CD4-positive, alpha-beta T cell treated with Interleukin-6 for 4 hours (primary cell): ENCODE measurements around the gene ANKLE2.

Source experiments
- DNase-seq: peaks from one replicate; pipeline ENCODE4 v3.0.0-alpha.2; 2020; ENCODE audit warnings: mixed read lengths

ANKLE2 gene

DNA sequence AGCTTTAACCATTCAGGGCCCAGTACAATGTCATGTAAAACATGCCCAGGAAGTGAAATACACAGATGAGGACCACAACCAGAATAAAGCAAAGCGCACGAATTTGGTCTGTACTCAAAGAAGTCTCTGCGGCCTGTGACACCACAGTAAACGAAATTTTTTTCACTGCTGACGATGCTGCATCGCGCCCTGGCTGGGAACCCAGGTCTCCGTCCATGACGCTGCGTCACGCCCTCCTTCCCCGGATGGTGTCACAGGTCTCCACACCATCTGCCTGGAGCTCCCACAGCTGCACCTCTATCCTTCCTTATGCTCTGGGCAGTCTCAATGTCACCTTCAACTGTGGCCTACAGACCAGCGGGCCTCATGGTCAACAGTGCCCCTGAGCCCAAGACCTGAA, 17.8 kb downstream of the ANKLE2 start:
- DNase-seq: no peak

DNA sequence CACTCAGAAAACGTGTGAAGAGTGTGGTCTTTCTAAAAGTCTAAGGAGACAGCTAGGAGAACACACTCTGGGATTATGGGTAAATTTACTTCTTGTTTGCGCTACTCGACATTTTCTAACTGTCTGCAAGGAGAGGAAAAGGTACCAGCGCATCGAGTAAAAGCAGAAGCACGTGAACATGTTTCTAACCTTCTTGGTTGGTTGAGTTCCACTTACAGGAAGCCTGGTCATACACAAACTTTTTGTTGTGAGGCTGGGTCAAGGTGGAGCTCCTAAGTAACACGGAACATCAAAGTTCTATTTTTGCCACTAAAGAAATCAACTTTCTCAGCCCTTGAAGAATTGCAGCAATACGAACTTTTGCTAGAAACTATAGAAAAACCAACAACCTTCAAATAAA, 20.0 kb downstream of the ANKLE2 start:
- DNase-seq: no peak

DNA sequence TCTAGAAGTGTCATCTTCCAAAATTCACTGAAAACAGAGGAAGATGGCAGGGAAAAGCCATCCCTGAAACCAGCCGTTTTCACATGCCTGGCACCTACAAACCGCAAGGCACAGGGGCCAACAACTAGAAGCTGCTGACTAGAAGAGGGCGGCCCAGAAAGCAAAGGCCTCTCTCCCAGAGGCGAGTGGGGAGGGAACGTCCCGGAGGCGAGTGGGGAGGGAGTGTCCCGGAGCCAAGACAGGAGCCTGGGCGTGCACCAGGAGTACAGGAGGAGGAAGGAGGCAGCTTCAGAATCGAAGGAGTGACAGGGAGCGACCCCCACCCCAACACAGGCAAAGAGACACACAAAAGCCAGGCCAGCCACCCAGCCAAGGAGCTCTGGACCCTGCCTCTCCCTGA, 21.0 kb downstream of the ANKLE2 start:
- DNase-seq: no peak

DNA sequence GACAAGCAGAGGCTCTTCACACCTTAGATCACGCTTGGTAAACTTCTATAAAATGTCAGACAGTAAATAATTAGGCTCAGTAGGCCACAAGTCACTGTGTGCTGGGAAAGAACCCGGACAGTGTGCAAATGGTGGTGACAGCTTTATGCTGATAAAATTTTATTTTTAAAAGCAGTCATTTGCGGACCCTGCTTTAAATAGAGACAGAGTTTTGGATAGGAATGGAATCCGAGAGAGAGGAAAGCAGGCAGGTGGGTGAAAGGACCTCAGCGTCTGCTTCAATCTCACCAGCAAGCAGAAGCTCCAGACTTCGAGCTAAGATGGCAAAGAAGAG, 21.4 kb downstream of the ANKLE2 start:
- DNase-seq: no peak

DNA sequence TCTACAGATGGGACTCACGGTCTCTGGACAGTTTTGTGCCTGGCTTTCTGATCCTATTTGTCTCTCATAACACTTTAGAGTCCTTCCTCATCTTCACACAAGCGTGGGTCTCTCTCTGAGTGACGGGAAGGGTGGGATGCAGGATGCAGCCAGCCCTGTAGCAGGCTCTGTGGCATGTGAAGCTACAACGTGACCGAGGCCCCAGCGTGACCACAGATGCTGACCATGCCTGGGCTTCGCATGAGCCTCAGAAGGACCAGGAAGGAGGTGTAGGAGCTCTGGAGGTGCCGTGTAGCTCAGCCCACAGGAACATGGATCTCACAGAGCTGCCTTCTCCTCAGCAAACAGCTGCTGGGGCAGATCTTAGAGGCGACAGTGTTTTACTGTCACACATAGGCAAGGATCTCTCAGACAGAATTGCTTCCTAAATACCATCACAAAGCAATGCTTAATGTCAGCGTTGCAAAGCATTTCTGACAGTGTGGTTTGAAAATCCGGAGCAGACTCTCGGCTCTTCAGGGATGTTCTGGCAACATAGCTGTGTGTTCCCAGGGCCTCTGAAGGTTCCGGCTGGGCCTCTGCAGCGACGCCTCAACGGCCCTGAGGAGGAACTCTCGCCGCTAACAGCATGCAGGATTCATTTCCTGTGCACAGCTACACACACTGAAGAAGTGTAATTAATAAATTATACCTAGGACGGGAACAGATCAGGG, 21.9 kb downstream of the ANKLE2 start:
- no peak for DNase-seq

DNA sequence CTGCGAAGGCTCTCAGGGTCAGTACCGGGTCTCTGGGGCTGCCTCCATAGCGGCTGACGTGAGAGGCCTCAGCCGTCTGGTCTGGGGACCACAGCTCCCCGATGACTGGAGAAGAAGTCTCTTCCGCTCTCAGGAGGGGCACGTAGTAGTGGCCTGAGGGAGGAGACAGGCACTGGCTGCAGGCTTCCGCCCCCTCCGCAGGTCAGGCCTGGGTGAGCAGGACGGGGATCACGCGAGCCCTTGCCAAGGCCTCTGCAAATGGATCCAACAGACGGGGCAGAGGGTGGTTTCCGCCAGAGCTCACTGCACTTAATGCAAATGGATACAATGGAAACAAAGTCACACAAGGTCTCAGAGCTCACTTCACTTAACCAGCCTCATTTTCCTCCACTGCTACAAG, 24.7 kb downstream of the ANKLE2 start:
- DNase-seq: no peak

DNA sequence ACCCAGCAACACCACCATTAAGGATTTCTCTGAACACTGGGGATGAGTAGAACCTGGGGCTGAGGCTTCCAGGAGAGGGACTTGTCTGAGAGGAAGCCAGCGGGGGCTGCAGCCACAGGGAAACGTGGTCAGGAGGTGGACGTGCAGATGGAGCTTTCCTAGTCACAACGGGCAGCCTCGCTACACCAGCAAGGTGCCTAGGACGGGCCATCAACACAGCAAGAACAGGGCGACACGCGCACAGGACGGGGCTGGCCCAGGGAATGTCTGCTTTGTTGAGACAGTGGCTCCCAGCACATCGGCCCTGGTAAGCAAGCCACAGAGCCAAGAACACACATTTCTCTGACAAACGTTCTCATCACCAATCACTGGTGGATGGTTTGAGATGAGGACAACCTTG, 25.3 kb downstream of the ANKLE2 start:
- DNase-seq: no peak

DNA sequence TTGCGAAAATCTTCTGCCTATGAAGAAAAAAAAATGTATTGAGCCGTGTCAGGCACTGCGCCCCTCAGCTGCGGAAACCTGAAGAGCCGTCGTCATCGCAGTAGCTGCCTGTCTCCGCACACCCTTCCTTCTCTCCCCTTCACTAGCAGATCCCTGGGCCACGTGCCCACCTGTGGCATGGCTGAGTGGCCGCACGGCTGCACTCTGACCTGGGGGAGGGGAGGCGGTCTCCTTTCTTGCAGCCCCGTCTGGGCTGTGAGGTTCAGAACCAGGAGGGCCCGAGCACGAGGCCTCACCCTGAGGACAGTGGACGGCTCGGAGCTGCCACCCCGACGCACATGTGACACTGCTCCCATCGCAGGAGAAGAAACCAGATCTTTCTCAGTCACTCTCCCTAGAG, 26.1 kb downstream of the ANKLE2 start:
- no peak for DNase-seq

DNA sequence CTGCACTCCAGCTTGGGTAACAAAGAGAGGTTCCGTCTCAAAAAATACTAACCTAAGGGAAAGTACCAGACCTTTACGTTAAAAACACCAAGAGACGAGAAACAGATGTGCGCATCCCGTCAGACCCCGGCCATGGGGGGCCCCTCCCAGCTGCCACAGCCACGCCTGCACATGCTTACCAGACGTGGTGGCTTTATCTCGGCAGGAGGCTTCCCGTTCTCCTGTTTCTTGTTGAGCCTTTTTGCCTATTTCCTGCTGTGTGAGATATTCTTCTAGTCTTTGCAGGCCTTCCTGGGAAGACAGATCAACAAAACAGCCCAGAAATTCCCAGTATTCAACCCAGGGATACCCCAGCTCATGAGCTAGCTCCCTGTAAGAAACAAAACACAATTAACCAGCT, 27.4 kb downstream of the ANKLE2 start:
- no peak for DNase-seq

DNA sequence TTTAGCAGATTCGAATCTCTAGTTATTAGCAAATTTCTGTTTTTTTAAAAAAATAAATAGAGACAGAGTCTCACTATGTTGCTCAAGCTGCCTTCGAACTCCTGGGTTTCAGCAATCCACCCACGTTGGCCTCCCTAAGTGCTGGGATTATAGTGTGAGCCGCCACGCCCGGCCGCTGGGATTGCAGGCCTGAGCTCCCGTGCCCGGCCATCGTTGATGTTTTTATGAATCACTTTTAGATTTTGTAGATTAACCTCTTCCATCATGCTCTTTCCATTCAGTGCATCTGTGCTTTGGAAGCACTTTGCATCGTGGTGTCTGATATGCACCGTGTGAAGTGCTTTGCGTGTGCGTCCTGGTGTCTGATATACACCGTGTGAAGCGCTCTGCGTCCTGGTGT, 30.1 kb downstream of the ANKLE2 start:
- no peak for DNase-seq

DNA sequence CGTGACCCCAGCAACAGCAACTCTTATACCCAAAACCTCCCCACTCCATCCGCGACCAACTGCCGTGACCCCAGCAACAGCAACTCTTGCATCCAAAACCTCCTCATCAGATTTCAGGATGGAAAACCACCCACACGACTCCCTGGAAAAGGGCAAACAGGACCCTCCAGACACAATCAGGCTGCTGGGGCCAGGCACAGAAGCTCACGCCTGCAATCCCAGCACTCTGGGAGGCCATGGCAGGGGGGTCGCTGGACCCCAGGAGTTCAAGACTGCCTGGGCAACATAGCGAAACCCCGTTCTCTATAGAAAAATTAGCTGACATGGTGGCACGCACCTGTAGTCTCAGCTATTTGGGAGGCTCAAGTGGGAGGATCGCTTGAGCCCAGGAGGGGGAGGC, 31.3 kb downstream of the ANKLE2 start:
- no peak for DNase-seq

DNA sequence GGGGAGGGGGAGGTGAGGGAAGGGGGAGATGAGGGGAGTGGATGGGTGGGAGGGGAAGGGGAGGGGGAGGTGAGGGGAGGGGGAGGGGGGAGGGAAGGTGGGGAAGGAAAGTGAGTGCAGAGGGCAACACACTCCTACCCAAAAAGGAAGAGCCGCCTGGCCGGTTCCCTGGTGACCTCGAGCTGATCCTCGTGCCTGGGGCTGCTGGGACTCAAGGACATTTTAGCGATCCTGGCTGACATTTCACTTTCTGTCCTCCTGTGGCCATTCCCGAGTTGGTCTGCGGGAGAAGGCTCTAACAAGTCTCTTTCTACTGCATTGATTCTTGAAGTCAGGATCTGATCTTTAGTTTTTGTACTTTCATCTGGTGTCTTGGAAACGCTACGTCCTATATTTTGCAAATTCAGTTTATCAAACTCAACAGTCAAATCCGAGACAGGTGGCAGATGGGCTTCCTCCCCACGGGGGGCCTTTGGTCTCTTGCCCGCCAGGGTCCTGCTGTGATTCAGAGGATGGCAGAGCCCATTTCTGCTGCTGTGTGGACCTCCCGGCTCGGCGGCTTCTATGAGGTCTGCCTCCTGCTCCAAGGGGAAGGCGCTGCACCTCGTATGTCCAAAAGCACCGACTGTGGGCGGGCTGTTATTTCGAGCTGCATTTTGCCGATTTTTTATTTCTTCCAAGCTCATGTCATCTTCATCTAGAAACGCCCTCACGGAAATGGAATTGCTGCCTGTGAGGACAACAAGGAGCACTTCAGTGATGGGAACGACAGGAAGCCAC, 31.9 kb downstream of the ANKLE2 start:
- DNase-seq: no peak

DNA sequence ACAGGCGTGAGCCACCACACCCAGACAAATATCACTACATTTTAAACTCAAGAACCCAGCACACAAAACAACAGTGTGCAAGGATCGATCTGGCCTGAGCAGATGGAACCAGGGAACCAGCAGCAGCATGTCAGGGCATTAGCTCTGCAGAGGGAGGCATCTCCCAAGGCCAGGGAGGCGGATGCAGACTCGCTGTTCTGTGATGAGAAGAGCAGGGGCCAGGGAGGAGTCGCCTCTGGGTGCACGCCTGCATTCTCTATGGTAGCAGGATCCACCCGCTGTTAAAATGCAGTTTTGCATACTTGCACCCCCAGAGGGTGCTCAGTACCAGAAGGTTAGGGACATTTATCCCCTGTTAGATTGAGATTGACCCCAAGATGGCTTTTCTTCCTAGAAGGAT, 33.1 kb downstream of the ANKLE2 start:
- no peak for DNase-seq

DNA sequence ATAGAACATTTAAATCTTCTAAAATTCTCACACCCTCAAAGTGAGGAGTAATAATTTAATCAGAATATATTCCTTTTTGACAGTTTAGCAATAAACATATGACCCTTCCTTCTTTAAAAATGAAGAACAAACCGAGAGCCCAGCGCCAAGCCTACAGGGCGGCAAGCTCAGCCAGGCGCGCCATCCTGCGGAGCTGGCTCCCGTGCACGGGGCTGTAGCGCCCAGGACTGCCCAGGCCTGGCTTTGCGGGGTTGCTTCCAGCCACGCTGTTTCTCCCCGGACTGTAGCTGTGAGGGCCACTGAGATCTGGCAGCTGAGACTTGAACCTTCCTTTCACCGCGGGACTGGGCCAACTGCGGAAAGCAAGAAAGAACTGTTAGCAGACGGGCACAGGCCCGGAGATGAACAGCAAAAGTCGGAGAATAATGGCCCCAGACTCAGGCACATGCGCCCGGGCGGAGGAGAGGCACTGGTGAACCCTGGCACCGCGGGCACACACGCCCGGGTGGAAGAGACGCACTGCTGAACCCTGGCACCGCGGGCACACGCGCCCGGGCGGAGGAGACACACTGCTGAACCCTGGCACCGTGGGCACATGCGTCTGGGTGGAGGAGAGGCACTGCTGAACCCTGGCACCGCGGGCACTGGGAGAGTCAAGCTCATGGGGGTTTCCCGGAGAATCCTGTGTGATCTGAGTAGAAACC, 34.4 kb downstream of the ANKLE2 start:
- DNase-seq: no peak

DNA sequence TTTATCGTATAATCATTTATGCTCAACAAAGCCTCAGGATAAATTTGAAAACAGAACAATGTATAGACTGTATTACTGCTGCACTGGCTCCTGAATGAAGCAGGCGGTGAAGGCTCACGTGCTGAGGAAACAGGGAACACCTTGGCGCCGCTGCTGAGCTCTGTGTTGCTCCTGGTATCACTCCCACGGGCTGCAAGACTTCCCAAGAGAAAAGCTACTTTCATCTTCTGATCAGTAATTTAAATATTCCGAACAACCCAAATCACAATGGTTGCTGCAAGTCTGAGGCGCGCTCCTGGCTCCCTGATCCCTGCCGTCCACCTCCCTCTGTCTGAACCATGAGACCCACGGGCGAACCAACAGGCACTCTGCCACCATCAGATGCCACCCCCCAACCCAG, 35.2 kb downstream of the ANKLE2 start:
- DNase-seq: no peak

DNA sequence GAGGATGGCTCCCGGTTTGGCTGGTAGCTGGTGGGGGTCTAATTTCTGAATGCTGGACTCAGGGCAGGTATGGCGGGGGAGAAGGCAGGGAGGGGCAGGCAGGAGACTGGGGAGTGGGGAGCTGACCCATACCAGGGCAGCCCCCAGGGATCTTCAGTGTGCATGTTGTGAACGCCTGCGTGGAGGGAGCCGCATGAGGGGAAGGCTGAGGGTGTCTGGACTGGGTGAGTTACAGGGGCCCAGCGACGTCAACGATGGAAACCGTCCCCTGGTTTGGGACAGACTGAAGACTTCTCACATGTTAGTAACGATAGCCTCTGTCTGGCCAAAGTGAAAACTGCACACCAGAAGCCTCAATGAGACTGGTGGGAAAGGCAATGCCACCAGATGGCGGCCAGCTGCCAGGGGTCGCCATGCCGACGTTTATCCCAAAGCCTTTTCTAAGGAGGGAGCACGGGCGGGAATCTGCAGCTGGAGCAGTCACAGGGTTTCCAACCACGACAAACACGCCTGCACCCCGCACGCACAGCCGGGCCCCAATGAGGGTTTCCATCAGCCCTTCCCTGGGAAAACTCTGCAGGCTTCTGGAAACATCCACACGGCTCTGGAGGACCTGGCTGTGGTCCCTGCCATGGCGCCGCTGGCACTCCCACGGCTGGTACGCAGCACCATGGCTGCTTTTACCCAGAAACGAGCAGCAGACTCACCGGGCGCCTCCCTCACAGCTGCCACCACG, 37.0 kb downstream of the ANKLE2 start:
- no peak for DNase-seq

DNA sequence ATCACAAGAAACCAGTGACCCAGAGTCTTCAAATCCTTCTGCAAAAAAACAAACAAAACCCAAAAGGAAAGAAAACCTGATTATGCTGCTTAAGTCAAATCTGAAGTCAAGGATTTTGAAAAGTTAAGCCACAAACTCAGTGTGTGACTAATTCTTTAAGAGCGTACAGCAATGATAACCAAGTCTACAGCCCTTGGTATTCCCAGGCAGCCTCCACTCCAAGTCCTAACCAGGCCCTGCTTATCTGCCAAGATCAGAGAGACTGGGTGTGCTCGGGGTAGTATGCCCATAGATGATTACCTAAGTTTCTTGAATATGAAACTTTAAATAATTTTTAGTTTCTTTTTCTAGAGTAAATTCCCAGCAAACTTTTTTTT, 37.9 kb downstream of the ANKLE2 start:
- DNase-seq: no peak

DNA sequence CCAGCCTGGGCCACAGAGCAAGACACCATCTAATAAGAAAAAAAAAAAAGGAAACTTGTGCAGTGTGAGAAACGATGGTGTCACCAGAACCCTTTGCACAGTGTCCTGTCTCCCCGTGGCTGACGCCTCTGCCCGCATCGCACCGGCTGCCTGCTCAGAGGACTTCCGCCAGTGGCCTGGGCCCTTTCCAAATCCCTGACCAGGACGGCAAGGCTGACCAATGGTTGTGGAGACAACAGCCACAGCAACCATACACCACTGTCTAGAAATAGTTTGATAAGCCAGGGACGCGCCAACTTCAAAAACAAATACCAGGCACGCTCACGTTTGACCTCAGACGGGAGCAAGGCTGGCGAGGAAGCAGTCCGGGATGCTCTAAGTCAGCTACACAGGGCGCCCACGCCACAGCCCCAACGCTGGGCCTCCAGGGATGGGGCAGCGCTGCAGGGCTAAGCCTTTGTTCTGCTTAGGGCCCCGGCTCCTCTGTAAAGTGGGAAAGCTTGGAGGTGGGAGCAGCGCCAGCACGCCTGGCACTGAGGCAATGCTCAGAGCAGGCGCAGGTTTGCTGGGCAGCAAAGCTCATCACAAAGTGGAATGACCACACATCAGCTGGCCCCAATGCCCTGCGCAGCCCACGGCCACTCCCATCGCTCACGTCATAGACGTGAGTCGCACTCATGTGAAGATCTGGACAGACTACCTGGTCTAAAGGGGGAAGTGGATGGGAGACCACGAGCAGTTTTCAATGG, 38.4 kb downstream of the ANKLE2 start:
- DNase-seq: no peak

DNA sequence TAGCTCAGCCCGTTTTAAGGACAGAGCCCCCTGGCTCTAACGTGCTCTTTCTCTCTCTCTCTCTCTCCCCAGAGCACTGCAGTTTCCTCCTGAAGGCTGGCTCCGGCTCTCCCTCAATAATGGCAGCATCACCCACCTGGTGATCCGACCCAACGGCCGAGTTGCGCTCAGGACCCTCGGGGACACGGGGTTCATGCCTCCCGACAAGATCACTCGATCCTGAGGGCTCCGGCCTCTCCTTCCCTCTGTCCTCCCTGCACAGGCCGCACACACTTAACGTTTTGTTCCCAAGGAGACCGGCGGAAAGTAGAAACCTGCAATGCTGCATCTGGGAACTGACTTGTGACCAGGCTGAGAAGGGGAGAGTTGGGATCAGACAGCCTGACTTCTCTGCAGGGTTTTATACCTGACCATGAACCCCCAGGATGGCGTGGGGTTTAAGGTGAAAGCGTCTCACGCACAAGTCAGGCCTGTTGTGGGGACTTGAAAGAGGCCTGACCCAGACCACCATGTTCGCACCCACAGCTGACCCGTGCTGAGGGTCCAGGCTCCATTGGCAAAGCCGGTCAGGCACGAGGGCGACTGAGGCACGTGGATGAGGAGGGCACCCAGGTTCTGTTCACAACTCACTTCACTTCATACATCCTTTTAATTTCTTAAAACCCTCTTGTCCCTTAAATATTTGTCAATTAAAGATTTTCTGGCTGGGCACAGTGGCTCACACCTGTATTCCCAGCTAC, 40.9 kb downstream of the ANKLE2 start:
- no peak for DNase-seq

DNA sequence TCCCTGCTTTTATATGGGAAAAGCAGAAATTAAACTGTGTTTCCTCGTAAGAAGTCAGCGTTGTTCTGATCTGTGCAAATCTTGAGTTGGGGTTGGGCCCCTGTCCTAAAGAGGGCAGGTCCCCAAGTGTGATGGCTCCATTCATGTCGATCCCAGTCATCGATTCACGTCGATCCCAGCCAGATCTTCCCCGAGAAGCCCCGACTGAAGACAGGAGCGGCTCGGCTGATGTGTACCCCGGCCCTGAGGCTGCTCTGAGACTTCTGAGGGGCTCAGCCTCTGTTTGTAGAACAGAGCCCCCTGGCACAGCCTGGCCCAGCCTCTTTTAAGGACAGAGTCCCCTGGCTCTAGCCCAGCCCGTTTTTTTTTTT, 41.7 kb downstream of the ANKLE2 start:
- no peak for DNase-seq

DNA sequence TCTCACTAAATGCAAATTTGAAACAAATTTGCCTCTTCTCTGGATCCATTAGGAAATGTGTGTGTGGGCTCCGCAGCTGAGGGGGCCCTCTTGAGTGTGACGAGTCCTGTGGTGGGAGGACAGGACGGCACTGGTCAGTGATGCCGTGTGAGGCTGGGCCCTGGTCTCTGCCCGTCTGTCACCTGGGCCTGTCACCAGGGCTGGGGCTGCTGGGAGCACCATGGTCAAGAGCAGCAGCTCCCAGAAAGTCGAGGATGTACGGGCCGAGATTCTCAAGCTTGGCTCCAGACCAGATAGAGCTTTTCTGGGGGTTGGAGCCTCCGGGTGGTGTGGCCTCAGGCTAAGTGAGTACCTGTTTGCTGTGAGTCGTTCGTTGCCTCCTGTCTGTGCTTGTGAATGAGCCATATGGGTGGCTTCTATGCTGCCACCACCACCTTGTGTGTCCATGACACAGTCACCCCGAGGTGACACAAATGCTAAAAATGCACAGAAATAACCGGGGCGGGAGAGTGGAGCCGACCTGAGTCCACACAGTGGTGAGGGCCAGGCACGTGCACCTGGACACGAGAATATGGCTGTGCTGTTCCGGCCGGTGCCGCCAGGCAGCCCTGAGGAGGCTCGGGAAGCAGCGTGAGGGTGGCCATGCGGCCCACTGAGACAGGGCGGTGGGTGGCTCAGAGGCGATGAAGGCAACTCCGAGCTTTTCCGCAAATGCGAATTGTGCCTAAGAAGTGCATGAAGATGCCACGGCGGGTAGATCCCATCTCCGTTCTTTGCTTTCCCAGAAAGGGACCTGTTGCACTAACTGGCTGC, 42.3 kb downstream of the ANKLE2 start:
- no peak for DNase-seq
